Gastrocnemius medialis (tissue), 4 donors: ENCODE results near the gene NEK1.

Source experiments
- CTCF ChIP-seq, 5 experiments: fragments of 450-650 bp in 3 of 5; fragments of 200-600 bp in 2 of 5; sonication (generic) in 2 of 5; IDR thresholded peaks in 4 of 5; conservative IDR thresholded peaks in 1 of 5; 1 replicate in 4 of 5; 2 replicates in 1 of 5; pipeline ENCODE4 v1.5.1; 2016 to 2019; ENCODE audit warnings: antibody characterized with exemption in 5 of 5, mild to moderate bottlenecking in 3 of 5, moderate library complexity in 3 of 5
- POLR2A ChIP-seq, 2 donors: fragments of 450-650 bp; IDR thresholded peaks; one replicate each; pipeline ENCODE4 v1.6.1; 2017; ENCODE audit warnings: antibody characterized with exemption in 2 of 2, mild to moderate bottlenecking in 2 of 2, moderate library complexity in 2 of 2

GRCh38 chr4:169611157-169611556 lies 1.2 kb downstream of the NEK1 start:
- no peak for TF ChIP-seq POLR2A (IDR thresholded peaks at IDR 0.05)
- no peak for TF ChIP-seq CTCF (IDR thresholded peaks at IDR 0.05 in 4 of 5, conservative IDR thresholded peaks at IDR 0.05 in 1 of 5)
